Ureter (tissue), 1 donor: ENCODE results near the gene CENPT. TPM values are rescaled to one million over a fixed set of nuclear protein-coding genes. Genes with fewer than 3 reads are reported as not detected.
"Not testable (repeated sequence)": the region's sequence is repeated elsewhere in the genome, so short reads cannot be mapped to it uniquely, and the experiment has no call there.

ENCODE experiments used
- DNase-seq: peaks from one replicate; pipeline ENCODE4 v3.0.0-alpha.2; 2020; ENCODE audit warnings: low spot score
- total RNA-seq: library from RNA; stranded (reverse); gene quantifications from one replicate; pipeline ENCODE4 v1.2.4, GENCODE V29; 2023
- donor health status: DM: yes; HTN: yes; CAD: no.

The CENPT gene
- total RNA-seq, 1 donor from 2014 or later = 50.9 TPM

- peak; percentile 97 for DNase-seq
Observed at GRCh38 chr16:67846320-67847063, 1.0 kb downstream of the CENPT start, which contains the start of gene NUTF2. TSS of gene NUTF2 (plus strand) at chr16:67846933. CDS start at chr16:67865131, 18,198 bp downstream.

DNA sequence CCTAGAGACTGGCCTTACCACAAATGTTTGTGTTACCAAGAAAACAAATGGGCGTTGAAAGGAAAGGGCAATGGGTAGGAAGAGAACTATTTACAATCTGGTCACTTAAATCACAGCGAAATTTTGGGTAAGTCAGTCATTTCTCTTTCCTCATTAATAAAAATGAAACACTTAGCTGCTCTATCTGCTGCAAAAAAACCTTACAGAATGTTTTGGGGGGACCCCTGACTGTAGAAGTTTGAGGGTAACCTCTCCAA, 1.5 kb downstream of the CENPT start:
- DNase-seq = no peak

GRCh38 chr16:67845291-67846062, 2.0 kb downstream of the CENPT start:
- no peak for DNase-seq

DNA sequence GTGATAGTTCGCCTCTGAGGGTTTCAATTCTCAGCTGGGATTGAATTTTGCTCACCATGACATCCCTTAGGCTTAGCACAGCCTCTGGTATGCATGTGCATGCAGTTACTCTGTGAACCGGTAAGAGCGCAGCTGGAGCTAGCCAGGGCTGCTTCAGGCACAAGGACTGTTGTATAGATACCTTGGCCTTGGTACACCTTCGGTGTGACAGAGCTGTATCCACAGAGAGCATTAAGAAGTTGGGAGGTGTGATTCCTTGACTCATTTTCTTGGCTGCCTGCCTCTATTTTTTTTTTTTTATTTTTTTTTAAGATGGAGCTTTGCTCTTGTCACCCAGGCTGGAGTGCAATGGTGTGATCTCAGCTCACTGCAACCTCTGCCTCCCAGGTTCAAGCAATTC, 3.0 kb downstream of the CENPT start:
- no peak for DNase-seq

- no peak for DNase-seq
Observed at GRCh38 chr16:67843343-67843765, 4.1 kb downstream of the CENPT start.

DNA sequence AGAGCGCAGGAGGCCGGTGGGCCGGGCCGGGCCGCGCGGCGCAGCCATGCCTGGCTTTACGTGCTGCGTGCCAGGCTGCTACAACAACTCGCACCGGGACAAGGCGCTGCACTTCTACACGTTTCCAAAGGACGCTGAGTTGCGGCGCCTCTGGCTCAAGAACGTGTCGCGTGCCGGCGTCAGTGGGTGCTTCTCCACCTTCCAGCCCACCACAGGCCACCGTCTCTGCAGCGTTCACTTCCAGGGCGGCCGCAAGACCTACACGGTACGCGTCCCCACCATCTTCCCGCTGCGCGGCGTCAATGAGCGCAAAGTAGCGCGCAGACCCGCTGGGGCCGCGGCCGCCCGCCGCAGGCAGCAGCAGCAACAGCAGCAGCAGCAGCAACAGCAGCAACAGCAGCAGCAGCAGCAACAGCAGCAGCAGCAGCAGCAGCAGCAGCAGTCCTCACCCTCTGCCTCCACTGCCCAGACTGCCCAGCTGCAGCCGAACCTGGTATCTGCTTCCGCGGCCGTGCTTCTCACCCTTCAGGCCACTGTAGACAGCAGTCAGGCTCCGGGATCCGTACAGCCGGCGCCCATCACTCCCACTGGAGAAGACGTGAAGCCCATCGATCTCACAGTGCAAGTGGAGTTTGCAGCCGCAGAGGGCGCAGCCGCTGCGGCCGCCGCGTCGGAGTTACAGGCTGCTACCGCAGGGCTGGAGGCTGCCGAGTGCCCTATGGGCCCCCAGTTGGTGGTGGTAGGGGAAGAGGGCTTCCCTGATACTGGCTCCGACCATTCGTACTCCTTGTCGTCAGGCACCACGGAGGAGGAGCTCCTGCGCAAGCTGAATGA, 4.8 kb downstream of the CENPT start:
- DNase-seq = peak; percentile 53

GRCh38 chr16:67841816-67842508, 5.5 kb downstream of the CENPT start, which contains the start of gene THAP11:
TSS of gene THAP11 (plus strand) at chr16:67842320. CDS start at chr16:67842555, 235 bp downstream.
- peak; percentile 96 for DNase-seq

DNA sequence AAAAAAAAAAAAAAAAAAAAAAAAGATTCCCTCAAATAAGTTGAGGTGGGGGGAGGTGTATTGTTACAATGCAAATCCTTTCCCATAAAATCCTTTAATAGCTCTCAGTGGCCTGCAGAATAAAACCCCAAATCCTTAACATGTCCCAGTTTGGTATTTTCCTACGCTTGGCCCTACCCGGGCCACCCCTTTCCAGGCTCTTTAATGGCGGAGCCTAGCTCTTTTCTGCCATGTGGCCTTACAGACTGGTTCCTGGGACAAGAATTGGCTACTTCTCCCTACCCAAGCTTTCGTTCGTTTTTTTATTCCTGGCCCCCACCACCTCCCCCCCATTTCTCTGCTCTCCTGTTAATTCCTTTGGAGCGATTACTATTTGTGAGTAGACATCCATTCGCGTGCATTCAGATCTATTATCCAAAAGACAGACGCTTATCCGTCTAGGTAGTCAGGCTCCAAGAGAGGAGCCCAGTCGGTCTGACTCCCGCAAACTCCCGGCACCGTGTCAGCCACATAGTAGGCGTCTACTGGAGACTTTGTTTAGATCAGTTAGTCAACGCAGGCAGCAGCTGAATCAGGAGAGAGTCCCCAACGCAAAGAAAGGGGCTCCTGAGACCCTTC, 6.2 kb downstream of the CENPT start:
- no peak for DNase-seq

DNA sequence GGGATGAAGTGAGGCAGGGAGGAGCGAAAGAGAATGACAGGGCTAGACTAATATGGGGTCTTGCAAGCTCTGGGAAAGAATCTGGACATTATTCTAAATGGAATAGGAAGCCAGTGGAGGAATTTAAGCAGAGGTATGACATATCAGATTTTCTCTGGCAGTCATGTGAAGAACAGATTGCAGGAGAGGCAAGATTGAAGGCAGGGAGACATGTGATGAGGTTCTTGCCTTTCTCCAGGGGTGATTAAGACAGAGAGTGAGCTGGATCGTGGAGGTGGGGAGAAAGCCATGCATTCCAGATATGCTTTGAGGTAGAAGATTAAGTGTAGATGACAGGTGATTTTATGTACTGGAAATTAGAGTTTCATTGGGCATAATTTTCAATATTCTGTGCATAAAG, 9.7 kb downstream of the CENPT start:
- DNase-seq = no peak

- not testable (repeated sequence) for DNase-seq
Observed at GRCh38 chr16:67837190-67837589, 10.3 kb downstream of the CENPT start.

- no peak for DNase-seq
Observed at GRCh38 chr16:67834242-67834614, 13.3 kb downstream of the CENPT start.

- DNase-seq = peak; percentile 93
Observed at GRCh38 chr16:67833415-67834241, 13.9 kb downstream of the CENPT start.

GRCh38 chr16:67833030-67833414, 14.5 kb downstream of the CENPT start:
- DNase-seq = no peak

DNA sequence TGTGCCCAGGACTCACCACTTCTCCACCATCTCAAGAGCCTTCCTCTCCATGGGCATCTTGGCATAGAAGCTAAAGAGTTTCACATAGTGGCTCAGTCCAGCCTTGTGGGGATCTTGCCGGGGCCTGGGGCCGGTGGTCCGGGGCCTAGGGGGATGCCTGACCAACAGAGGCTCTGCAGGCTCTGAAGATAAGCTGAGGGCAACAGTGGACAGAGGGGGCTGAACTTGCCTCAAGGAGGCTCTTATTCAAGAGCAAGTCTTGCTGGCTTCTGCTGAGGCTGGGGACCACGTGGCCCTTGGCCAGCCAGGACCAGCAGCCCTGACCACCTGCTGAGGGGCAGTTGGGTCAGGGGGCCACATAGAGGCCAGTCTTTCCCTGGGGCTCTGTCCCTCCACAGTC, 18.8 kb downstream of the CENPT start:
- DNase-seq = no peak

- no peak for DNase-seq
Observed at GRCh38 chr16:67825906-67826305, 21.6 kb downstream of the CENPT start.

DNA sequence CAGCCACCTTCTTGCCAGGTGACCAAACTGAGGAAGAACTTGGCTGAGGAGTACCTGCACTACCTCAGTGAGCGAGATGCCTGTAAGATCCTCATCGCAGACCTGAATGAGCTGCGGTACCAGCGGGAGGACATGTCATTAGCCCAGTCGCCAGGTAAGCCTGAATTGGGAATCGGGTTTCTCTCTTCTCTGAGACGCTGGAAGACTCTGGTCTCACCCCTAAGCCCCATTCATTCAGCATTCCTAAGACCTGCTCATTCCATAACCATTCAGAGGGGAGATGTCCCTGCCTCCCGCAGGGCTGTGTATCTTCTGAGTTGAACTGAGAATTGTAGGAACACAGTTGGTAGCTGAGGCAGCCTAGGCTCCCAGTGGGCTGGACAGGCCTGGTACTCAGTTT, 22.4 kb downstream of the CENPT start:
- DNase-seq = no peak

- no peak for DNase-seq
Observed at GRCh38 chr16:67822511-67822910, 25.0 kb downstream of the CENPT start.

DNA sequence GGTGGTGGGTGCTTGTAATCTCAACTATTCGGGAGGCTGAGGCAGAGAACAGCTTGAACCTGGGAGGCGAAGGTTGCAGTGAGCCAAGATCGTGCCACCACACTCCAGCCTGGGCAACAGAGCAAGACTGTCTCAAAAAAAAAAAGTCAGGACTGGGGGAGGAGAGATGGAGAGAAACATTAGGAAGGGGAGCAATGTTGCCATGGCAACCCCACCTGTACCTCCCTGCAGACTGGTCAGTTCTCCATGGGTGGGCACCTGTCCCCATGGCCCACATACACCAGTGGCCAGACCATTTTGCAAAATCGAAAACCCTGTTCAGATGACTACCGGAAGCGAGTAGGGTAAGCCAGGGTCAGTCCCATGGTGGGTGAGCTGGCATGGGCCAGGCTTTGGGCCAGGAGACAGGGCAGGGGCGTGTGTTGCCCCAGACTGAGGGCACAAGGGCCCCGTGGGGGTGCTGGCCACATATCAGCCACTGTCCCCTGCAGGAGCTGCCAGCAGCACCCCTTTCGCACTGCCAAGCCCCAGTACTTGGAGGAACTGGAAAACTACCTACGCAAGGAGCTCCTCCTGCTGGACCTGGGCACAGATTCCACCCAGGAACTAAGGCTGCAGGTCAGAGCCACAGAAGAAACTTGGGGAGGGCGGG, 26.8 kb downstream of the CENPT start:
- DNase-seq = no peak

GRCh38 chr16:67814567-67814966, 32.9 kb downstream of the CENPT start:
- no peak for DNase-seq

DNA sequence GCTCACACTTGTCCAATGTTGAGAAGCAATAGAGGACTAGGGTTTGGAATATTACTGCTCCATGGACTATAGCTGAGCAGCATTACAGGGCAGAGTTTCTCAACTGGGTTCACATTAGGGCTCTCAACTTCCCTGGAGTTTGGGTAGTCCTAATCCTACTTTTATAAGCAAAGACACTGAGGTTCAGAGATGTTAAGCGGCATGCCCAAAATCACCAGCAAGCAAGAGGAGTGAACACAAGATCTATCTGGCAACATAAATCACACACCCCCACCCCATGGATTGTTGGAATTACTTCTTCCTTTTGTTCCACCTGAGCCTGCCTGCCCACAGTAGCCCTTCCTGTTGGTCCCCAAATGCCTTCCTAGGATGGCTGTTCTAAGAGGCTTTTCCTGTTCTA, 35.6 kb downstream of the CENPT start:
- DNase-seq = no peak
